ENCODE results near the gene STARD10.

- TF ChIP-seq, protein P1, sequence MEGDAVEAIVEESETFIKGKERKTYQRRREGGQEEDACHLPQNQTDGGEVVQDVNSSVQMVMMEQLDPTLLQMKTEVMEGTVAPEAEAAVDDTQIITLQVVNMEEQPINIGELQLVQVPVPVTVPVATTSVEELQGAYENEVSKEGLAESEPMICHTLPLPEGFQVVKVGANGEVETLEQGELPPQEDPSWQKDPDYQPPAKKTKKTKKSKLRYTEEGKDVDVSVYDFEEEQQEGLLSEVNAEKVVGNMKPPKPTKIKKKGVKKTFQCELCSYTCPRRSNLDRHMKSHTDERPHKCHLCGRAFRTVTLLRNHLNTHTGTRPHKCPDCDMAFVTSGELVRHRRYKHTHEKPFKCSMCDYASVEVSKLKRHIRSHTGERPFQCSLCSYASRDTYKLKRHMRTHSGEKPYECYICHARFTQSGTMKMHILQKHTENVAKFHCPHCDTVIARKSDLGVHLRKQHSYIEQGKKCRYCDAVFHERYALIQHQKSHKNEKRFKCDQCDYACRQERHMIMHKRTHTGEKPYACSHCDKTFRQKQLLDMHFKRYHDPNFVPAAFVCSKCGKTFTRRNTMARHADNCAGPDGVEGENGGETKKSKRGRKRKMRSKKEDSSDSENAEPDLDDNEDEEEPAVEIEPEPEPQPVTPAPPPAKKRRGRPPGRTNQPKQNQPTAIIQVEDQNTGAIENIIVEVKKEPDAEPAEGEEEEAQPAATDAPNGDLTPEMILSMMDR (IDR thresholded peaks at IDR 0.05), result no peak
- TF ChIP-seq POLR2A (IDR thresholded peaks at IDR 0.05; ENCODE audit: low read depth), result no peak
Observed at GRCh38 chr11:72776844-72777754, 16.7 kb downstream of the STARD10 start.
